RPMI8226 (cell line): Measurements from ENCODE around the gene UBXN11.
A peak's percentile ranks its signal among the peaks of the same experiment; 100 is the strongest.

ENCODE experiments used
- DNase-seq: peaks from one replicate; pipeline ENCODE4 v3.0.0-alpha.2; 2015

Gene UBXN11

DNA sequence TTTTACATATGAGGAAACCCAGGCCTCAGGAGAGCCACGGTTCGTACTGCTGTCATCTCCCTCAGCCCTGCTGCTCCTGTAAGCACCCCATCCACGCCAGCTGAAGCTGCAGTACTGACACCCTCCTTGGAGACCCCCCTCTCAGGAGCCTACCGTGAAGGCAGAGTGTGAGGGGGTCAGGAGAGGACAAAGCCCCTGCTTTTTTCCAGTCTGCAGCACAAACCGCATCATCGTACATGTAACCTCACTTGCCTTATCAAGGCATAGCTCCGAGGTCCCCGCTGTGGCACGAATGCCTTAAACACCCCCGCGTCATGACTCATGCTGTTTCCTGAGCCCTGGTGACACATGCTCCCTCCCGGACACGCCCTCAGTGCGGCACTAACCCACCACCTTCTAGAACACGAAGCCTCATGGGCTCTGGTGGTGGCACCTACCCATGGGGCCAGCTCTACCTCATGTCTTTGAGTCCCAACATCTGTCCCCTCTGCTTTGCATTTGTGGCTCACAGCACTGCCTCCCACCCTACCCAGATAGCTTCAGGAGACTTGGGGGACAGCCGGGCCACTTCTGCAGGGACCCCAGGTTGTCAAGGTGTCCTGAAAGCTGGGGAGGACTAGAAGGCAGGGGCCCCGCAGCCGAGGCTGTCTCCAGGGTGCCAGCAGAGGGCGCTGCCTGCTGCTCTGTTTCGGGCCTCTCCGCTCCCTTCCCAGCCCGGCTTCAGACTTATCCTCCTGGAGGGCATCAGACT is 21.7 kb downstream of the UBXN11 start:
- peak; percentile 68 for DNase-seq

GRCh38 chr1:26283871-26284596 is 22.4 kb downstream of the UBXN11 start:
- DNase-seq: no peak

DNA sequence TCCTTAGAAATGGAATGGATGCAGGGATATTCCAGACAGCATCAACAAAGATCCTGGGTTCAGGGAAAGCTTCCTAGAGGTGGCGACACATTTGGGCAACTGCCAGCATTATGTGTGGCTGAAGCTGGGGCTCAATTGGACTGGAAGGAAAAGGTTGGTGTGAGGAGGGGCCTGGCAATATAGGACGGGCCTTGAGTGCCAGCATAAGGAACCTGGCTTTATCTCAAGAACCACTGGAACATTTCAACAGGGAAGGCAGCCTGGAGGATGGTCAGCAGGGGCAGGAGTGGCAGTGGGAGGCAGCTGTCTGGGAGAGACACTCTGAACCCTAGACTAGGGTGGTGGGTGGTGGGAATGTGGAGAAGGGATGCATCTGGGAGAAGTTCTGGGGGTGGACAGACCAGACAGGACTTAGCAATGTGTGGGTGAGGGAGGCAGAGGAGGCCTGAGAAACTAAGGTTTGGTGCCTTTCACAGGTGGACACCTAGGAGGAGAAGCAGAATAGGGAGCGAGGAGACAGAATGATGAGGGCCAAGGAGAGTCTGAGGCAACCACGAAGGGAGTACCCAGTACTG is 23.1 kb downstream of the UBXN11 start:
- DNase-seq: no peak

DNA sequence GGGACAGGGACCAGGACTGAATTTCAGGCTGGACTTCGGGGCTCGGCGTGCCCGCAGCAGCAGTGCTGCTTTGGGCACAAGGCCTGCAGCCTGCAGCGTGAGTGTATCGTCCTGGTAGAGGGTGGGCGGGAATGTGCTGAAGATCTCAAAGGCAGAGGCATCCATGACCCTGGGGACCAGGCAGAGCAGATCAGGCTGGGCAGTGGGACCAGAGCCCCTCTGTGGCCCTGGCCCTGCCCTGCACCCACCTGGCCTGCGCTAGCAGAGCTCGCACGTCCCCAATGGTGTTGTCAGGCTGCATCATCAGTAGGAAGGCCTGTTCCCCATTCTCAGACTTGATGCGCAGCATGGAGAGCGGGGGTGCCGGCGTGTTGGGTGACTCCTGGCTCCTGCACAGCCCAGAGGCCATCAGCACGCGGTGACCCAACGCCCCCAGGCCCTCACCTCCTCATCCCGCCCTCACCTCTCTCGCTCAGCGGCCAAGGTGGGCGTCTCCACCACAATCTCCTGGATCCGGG is 24.0 kb downstream of the UBXN11 start:
- DNase-seq: no peak

DNA sequence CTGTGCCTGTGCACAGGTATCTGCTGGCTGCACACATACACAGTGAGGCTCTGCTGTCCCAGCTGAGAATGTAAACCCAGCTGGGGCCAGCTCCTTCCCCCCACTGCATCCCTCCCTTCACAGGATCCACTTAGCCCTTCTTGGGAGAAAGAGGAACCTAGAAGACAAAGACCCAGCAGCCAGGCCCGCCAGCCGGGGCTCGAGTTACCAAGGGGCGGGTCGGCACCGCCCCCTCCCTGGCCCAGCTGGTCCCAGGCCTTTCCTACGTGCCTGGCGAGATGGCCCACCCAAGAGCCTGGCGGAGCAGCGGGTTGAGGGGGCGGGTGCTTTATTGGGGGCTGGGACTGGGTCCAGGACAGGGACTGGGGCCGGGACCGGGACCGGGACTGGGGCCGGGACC is 24.5 kb downstream of the UBXN11 start:
- DNase-seq: no peak

- DNase-seq: no peak
Measured at GRCh38 chr1:26281091-26281958, 25.1 kb downstream of the UBXN11 start.

- peak; percentile 21 for DNase-seq
Measured at GRCh38 chr1:26280333-26281042, 25.9 kb downstream of the UBXN11 start.

- DNase-seq: peak; percentile 92
Measured at GRCh38 chr1:26279456-26280332, 26.7 kb downstream of the UBXN11 start, which contains the start of gene SH3BGRL3. SH3BGRL3 (plus strand) TSS chr1:26280086; CDS start chr1:26280156, 70 bp downstream.

- no peak for DNase-seq
Measured at GRCh38 chr1:26278724-26279455, 27.5 kb downstream of the UBXN11 start.

DNA sequence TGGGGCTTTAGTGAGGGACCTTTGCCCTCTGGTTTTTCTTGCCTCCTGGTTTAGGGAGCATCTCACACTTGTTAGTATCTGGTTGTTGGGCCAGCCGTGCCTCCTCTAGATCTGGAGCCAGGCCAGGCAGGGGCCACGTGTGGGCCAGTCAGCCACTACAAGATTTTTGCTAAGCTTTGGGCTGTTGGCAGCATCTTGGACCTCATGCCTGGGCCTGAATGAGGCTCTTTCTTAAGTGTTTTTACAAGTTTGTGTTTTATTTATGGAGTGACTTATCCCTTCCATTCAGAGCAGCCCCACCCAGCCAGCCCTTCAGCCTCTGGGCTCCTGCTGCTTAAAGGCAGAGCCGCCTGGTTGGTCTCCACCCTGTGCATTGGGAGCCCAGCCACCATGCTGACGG is 28.1 kb downstream of the UBXN11 start:
- no peak for DNase-seq

DNA sequence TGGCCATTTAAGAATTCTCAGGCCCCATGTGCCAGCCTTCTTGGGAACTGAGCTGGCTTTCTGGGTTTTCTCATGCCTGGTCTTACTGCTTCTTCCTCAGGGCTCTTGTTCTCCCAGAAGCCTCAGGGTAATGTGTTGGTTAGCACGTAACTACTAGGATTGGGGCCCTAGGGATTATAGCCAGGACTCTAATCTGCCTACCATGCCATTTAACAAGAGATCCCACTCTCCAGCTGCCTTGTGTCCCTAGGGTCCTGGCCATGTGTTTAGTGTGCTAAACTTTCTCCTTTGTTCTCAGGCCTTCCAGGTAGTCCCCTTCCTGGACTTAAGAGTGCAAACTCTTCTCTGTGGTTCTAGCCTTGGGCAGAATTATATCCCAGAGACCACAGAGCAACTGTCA is 28.7 kb downstream of the UBXN11 start:
- no peak for DNase-seq

GRCh38 chr1:26277261-26277661 is 29.2 kb downstream of the UBXN11 start:
- no peak for DNase-seq

DNA sequence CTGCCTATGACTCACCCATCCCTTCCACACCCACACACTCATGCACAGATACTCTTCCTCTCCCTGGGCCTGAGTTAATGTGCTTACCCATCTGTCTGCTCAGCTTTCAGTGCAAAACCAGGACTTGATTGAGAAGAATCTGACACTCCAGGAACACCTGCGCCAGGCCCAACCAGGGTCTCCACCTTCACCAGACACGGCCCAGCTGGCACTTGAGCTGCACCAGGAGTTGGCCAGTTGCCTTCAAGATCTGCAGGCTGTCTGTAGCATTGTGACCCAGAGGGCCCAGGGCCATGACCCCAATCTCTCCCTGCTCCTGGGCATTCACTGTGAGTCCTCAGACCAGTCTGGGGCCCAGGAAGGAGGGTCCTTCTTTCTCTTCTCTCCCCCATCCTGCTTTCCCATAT is 30.0 kb downstream of the UBXN11 start:
- no peak for DNase-seq

- peak; percentile 81 for DNase-seq
Measured at GRCh38 chr1:26275580-26276431, 30.6 kb downstream of the UBXN11 start.

DNA sequence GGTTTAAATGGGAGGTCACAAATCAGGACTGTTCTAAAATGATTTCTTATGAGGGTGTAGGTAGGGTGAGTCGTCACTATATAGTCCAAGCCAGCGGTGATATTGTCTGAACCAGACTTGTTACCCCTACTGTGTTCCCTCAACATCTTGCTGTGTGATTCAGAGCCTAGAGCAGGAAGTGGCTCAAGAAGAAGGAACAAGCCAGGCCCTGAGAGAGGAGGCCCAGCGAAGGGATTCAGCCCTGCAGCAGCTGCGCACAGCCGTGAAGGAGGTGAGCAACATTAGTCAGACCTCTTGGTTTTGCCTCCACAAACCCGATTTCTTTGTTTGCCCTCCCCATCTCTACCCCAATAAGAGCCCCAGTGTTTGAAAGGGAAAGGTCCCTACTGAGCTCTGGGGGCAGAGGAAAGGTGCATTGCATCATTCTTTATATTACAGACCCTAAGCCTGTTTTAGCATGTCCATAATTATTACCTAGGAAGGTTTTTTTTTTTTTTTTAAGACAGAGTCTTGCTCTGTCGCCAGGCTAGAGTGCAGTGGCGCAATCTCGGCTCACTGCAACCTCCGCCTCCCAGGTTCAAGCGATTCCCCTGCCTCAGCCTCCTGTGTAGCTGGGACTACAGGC is 31.5 kb downstream of the UBXN11 start:
- no peak for DNase-seq

GRCh38 chr1:26269198-26269550 is 37.3 kb downstream of the UBXN11 start:
- no peak for DNase-seq

DNA sequence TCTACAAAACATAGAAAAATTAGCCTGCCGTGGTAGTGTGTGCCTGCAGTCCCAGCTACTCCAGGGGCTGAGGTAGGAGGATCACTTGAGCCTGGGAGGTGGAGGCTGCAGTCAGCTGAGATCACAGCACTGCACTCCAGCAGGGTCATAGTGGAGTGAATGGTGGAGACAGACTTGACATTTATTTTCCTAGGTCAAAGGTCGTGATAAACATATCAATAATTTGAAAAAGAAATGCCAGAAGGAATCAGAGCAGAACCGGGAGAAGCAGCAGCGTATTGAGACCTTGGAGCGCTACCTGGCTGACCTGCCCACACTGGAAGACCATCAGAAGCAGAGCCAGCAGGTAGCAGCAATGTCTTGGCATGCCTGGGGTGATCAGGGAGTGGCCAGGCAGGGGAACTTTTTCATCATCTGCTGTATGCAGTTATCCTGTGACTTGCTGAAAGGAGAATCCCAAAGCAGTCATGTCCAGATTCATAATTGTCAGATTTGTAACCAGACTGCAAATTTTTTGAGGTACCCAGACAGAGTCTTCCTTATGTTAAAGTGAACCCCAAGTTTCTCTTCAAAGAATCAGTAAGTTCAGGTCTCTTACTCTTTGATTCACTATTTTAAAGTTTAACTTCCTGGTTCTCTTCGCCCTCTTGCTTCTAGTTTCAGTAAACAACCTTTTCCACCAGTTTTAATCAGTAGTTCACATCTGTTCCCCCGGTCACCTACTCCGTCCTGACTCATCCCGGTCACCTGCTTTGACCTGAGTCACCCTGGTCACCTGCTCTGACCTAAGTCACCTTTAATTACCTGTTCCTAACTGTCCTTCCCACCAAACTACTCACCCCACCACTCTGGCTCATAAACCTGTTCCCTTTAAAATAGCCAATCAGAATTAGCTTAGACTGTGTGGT is 37.9 kb downstream of the UBXN11 start:
- DNase-seq: no peak

- DNase-seq: no peak
Measured at GRCh38 chr1:26265405-26265804, 41.0 kb downstream of the UBXN11 start.
